Medulla oblongata (tissue), 1 donor: ENCODE data around the gene ARNT2.
"Not testable (repeated sequence)": the region's sequence is repeated elsewhere in the genome, so short reads cannot be mapped to it uniquely, and the experiment has no call there.

Experiments used
- DNase-seq: peaks from one replicate; pipeline ENCODE4 v3.0.0-alpha.2; 2015; ENCODE audit errors: extremely low spot score

The ARNT2 gene

GRCh38 chr15:80404057-80404760, at the start of gene ARNT2:
Gene ARNT2, plus strand, starts transcription at chr15:80404382. Its CDS starts 134 bp downstream, at chr15:80404516.
- DNase-seq: peak; percentile 51

GRCh38 chr15:80367094-80367493, 37.1 kb upstream of the ARNT2 start:
- DNase-seq: no peak

- no peak for DNase-seq
These were observed 36.5 kb upstream of the ARNT2 start for GRCh38 chr15:80367661-80368060.

GRCh38 chr15:80371924-80372323, 32.3 kb upstream of the ARNT2 start:
- DNase-seq: no peak

GRCh38 chr15:80374441-80374840, 29.7 kb upstream of the ARNT2 start:
- no peak for DNase-seq

- no peak for DNase-seq
These were observed 28.0 kb upstream of the ARNT2 start for GRCh38 chr15:80375968-80376891.

- DNase-seq: peak; percentile 63
These were observed 24.5 kb upstream of the ARNT2 start for GRCh38 chr15:80379693-80380092.

GRCh38 chr15:80380154-80380553, 24.0 kb upstream of the ARNT2 start:
- DNase-seq: peak; percentile 15

- no peak for DNase-seq
These were observed 21.9 kb upstream of the ARNT2 start for GRCh38 chr15:80382285-80382684.

- DNase-seq: no peak
These were observed 19.8 kb upstream of the ARNT2 start for GRCh38 chr15:80384432-80384831.

- no peak for DNase-seq
These were observed 18.0 kb upstream of the ARNT2 start for GRCh38 chr15:80386151-80386550.

- no peak for DNase-seq
These were observed 15.9 kb upstream of the ARNT2 start for GRCh38 chr15:80388326-80388725.

- no peak for DNase-seq
These were observed 14.8 kb upstream of the ARNT2 start for GRCh38 chr15:80389370-80389769.

GRCh38 chr15:80390942-80391341, 13.2 kb upstream of the ARNT2 start:
- not testable (repeated sequence) for DNase-seq

- DNase-seq: no peak
These were observed 8.6 kb upstream of the ARNT2 start for GRCh38 chr15:80395616-80396015.

- DNase-seq: no peak
These were observed 8.1 kb upstream of the ARNT2 start for GRCh38 chr15:80396096-80396495.

GRCh38 chr15:80399508-80399907, 4.7 kb upstream of the ARNT2 start:
- no peak for DNase-seq

GRCh38 chr15:80401456-80401855, 2.7 kb upstream of the ARNT2 start:
- no peak for DNase-seq

GRCh38 chr15:80402339-80402738, 1.8 kb upstream of the ARNT2 start:
- DNase-seq: no peak

GRCh38 chr15:80403712-80404056, 498 bp upstream of the ARNT2 start:
- DNase-seq: peak; percentile 70

- DNase-seq: peak; percentile 86
These were observed 775 bp downstream of the ARNT2 start for GRCh38 chr15:80404761-80405553.

- DNase-seq: no peak
These were observed 1.3 kb downstream of the ARNT2 start for GRCh38 chr15:80405554-80405850.
